HG03457 (cell line): Measurements from ENCODE around the gene RBKS.

Experiments used
- ATAC-seq: cut with Tn5 transposase; IDR thresholded peaks from one replicate; pipeline ENCODE4 v1.9.1; 2021; ENCODE audit warnings: moderate number of reproducible peaks; ENCODE audit not compliant: unreplicated experiment

The RBKS gene

GRCh38 chr2:27838502-27838901 is 51.7 kb downstream of the RBKS start:
- no peak for ATAC-seq

DNA sequence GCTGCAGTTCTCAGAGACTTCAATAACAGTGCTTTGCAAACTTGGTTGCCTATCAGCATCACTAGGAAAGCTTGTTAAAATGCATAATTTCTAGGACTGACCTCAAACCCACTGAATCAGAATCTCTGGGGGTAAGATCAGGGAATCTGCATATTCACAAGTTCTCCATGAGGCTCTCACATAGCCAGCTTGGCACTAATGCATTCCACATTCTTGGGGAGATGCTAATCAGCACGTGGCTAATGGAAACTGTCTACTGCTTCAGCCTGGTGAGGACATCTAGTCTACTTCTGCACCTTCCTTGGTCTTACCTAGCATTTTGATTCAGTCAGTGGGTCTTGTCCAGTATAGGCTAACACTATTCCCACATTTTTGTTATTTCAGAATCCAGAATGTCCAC is 56.3 kb downstream of the RBKS start:
- no peak for ATAC-seq

- ATAC-seq, result no peak
These were observed 57.8 kb downstream of the RBKS start for GRCh38 chr2:27832396-27832795.

DNA sequence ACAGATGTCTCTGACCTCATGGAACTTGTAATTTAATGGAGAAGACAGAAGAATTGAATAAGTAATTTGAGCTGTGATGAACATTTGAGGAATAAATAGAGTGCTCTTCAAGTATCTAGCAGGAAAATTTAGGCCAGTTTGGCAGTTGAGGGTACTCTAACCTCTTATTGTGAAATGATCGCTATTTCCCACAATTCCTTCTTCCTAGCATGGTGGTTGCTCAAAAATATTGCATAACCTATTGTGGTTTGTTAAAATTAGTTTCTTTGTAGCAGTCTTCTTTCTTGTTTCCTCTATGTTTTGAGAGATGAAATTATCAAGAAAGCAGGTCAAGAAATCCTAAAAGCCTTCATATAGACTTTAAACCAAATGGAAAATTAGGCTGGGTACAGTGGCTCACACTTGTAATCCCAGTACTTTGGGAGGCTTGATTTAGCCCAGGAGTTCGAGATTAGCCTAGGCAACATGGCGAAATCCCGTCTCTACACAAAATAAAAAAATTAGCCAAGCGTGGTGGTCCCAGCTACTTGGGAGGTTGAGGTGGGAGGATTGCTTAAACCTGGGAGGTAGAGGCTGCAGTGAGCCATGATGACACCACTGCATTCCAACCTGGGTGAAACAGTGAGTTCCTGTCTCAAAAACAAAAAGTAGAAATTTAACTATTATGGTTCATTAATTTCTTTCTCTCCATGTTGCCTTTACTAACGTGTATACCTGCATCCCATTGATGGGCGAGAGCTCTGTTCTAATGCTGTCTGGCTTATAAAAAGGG is 58.7 kb downstream of the RBKS start:
- no peak for ATAC-seq

DNA sequence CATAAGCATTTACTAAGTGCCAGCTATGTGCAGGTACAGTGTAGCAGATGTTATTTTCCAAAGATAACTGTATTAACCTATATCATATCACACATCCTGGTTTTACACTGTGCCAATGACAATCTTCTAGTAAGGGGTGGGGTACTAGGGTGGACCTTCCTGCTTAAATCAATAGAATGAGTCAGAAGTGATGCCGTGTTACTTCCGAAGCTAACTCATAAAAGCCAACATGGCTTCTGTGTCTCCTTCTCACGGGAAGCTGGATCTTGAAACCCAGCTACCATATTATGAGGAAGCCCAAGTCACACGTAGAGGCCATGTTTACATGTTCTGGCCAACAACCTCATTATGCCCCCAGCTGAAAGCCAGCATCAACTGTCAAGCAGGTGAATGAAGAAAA is 59.5 kb downstream of the RBKS start:
- ATAC-seq, result no peak

GRCh38 chr2:27829791-27830190 is 60.4 kb downstream of the RBKS start:
- no peak for ATAC-seq

- ATAC-seq, result no peak
These were observed 61.9 kb downstream of the RBKS start for GRCh38 chr2:27828305-27828704.

GRCh38 chr2:27824401-27824800 is 65.8 kb downstream of the RBKS start:
- no peak for ATAC-seq

- no peak for ATAC-seq
These were observed 66.6 kb downstream of the RBKS start for GRCh38 chr2:27823569-27823968.

- no peak for ATAC-seq
These were observed 67.1 kb downstream of the RBKS start for GRCh38 chr2:27823135-27823534.

DNA sequence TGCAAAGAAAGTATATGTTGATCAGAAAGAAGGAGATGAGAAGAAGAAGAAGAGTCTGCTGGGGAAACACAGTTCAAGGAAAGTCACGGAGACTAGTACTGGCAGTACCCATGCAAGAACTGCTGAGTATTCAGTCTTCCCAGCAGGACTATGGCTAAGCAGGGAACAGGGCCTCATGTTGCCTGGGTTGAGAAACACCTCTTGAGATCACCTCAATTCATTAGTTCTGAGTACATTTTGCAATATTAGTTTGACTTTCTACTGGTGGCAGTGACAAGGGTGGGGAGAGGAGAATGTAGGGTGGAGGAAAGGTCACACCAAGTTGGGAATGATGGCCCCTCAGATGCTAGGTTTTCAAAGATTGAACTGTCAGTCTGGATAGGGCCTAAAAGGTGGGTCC is 68.1 kb downstream of the RBKS start:
- ATAC-seq, result no peak

DNA sequence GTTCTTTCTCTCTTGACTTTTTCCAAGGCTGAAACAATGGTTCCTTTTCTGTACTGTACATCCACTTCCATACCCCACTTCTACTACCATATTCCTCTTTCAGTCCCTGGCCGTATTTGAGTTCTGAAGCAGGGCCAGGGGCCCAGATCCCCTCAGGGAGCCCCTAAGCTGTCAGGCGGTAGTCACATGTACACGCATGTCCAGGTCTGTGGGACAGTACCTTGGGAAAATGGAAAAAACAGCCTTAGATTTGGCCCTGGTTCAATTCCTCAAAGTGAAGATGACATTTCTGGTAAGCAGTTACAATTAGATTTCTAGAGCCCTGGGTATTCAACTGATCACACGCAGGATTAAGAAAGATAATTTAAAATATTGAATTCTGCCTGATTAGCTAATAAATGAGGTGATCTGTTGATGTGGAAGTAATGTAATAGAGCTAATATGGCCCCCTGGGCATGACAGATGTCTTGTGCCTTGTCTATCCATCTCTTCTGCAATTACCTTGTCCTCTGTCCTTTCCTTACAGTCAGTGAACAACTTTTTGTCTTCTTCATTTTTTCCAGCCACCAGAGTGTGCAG is 74.2 kb downstream of the RBKS start:
- no peak for ATAC-seq

DNA sequence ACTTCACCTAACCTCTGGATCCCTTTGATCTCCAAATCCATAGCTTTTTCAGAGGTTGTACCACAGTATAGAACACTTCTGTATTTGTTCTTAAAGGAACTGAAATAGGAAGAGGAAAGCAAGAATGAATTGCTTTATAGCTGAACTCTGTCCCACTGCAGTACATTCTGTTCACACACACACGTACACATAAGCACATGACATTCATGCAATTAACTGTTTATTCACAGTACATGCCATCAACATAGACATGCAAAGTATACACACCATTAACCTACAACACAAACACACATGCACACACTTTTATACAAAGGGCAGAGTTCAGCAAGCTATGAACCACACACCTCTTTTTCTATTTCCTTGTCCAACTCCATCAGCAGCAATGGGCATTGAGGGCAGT is 75.4 kb downstream of the RBKS start:
- no peak for ATAC-seq

GRCh38 chr2:27811768-27812167 is 78.4 kb downstream of the RBKS start:
- ATAC-seq, result no peak

- ATAC-seq, result no peak
These were observed 79.7 kb downstream of the RBKS start for GRCh38 chr2:27810455-27810854.

- no peak for ATAC-seq
These were observed 80.4 kb downstream of the RBKS start for GRCh38 chr2:27809761-27810241.

DNA sequence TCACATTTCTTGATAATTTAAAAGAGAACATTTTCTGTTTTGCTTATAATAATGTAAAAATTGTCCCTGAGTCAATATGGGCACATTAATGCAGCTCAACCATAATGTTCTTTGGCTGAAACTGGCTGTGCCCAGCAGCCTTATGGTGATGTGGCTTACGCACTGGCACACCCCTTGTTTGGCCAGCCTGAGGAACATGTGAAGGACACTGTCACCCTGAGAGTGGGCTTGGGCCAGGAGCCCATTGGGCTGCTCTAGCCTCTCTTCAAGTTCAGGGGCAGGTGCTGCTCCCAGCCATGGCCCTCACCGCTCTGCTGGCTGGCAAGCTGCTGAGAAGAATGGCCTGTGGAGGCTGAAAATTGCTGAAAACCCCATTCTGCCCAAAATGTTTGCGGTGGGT is 81.2 kb downstream of the RBKS start:
- no peak for ATAC-seq

GRCh38 chr2:27808418-27808817 is 81.8 kb downstream of the RBKS start:
- no peak for ATAC-seq

DNA sequence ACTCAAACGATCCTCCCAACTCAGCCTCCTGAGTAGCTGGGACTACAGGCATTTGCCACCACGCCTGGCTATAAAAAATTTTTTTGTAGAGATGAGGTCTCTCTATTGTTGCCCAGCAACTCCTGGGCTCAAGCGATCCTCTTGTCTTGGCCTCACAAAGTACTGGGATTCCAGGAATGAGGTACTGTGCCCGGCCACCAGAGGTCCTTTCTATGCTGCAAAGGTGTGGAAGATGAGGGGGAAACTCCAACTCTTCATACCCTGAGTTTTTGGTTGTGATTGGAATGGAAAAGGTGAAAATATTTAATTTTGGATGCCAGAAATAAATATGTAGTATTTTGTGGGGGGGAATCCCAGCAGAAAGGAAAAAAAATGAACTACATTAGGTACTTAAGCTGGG is 82.7 kb downstream of the RBKS start:
- ATAC-seq, result no peak

- no peak for ATAC-seq
These were observed 83.7 kb downstream of the RBKS start for GRCh38 chr2:27806311-27807059.

DNA sequence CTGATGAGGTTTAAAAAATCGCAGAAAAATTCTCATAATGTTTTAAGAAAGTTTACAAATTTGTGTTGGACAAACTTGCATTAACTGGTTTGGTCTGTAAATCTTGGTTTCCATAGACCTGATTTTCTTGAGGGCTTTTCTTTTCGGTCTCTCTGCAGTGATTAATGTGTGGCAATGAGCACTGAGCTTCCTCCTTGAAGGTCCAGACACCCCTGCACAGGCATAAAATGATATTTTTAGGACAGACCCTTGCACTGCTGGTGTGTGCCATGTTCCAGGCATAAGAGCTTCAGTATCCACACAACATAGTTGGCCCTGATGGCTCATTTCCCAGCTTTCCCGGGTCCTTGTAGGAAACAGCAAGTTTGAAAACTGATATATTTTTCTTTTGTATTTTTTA is 85.0 kb downstream of the RBKS start:
- ATAC-seq, result no peak

- no peak for ATAC-seq
These were observed 86.0 kb downstream of the RBKS start for GRCh38 chr2:27804146-27804545.
